HepG2 (cell line): ENCODE data around the gene ST6GALNAC2. TPM values are rescaled to one million over a fixed set of nuclear protein-coding genes. Genes with fewer than 3 reads are reported as not detected.
A peak's percentile ranks its signal among the peaks of the same experiment; 100 is the strongest.

Source experiments
- AKAP8 ChIP-seq: sonication (generic); formaldehyde crosslinking; IDR thresholded peaks from 2 replicates; pipeline ENCODE4 v1.5.1; 2020; ENCODE audit warnings: mild to moderate bottlenecking, missing genetic modification reagents
- CBX5 ChIP-seq: sonication (generic); formaldehyde crosslinking; IDR thresholded peaks from 2 replicates; pipeline ENCODE4 v1.4.0; 2020; ENCODE audit warnings: missing genetic modification reagents, borderline replicate concordance
- KLF6 ChIP-seq: IDR thresholded peaks from 2 replicates; pipeline ENCODE4 v1.8.0; 2016; ENCODE audit warnings: missing biosample characterization, missing genetic modification reagents
- KLF9 ChIP-seq: IDR thresholded peaks from 2 replicates; pipeline ENCODE4 v1.6.1; 2016; ENCODE audit warnings: low read depth
- NFKBIZ ChIP-seq: IDR thresholded peaks from 2 replicates; pipeline ENCODE4 v1.6.1; 2018; ENCODE audit warnings: missing genetic modification reagents, missing compliant biosample characterization
- NONO ChIP-seq, 2 experiments: fragments of 450-650 bp in 1 of 2; sonication (generic) in 1 of 2; formaldehyde crosslinking in 1 of 2; IDR thresholded peaks in 1 of 2; conservative IDR thresholded peaks in 1 of 2; 2 replicates each; pipeline versions ENCODE4 v1.6.1 to v1.8.0; 2017 to 2022; ENCODE audit warnings: mild to moderate bottlenecking in 1 of 2, missing genetic modification reagents in 1 of 2, moderate library complexity in 1 of 2
- RCOR2 ChIP-seq: IDR thresholded peaks from 2 replicates; pipeline ENCODE4 v1.6.1; 2016; ENCODE audit warnings: missing biosample characterization, missing genetic modification reagents
- TEAD3 ChIP-seq: optimal IDR thresholded peaks from 2 replicates; pipeline ENCODE3; 2016; ENCODE audit warnings: borderline replicate concordance
- ZFP82 ChIP-seq: sonication (generic); formaldehyde crosslinking; IDR thresholded peaks from 2 replicates; pipeline ENCODE4 v1.5.1; 2020; ENCODE audit warnings: mild to moderate bottlenecking, missing genetic modification reagents, borderline replicate concordance
- ZNF430 ChIP-seq: sonication (generic); formaldehyde crosslinking; IDR thresholded peaks from 2 replicates; pipeline ENCODE4 v1.9.0; 2021; ENCODE audit warnings: mild to moderate bottlenecking, missing genetic modification reagents
- ZNF740 ChIP-seq: sonication (generic); formaldehyde crosslinking; IDR thresholded peaks from 2 replicates; pipeline ENCODE4 v1.4.0; 2020; ENCODE audit warnings: missing genetic modification reagents
- ZNF772 ChIP-seq: sonication (generic); formaldehyde crosslinking; IDR thresholded peaks from 2 replicates; pipeline ENCODE4 v1.5.0; 2020; ENCODE audit warnings: mild to moderate bottlenecking, missing genetic modification reagents
- ZNF790 ChIP-seq: sonication (generic); formaldehyde crosslinking; IDR thresholded peaks from 2 replicates; pipeline ENCODE4 v1.8.0; 2022; ENCODE audit warnings: missing genetic modification reagents, mild to moderate bottlenecking, borderline replicate concordance
- ZNF800 ChIP-seq: sonication (generic); formaldehyde crosslinking; IDR thresholded peaks from 2 replicates; pipeline ENCODE4 v1.4.0; 2020; ENCODE audit warnings: missing genetic modification reagents
- ZSCAN29 ChIP-seq: sonication (generic); formaldehyde crosslinking; conservative IDR thresholded peaks from 2 replicates; pipeline ENCODE4 v1.4.0; 2020; ENCODE audit warnings: mild to moderate bottlenecking, missing genetic modification reagents
- polyA plus RNA-seq, 8 experiments: library from polyadenylated mRNA; depleted of rRNA in 3 of 8; stranded (reverse) in 7 of 8; unstranded in 1 of 8; fragments of >200 nt; fragmentation: Illumina TruSeq in 4 of 8; extraction: Trizol in 4 of 8; gene quantifications; 2 replicates each; pipeline versions ENCODE4 v1.2.1 to v1.2.3, GENCODE V29; 2011 to 2016; ENCODE audit warnings: low read depth in 4 of 8, missing spikeins in 1 of 8, mixed read lengths in 1 of 8; ENCODE audit not compliant: insufficient read depth in 1 of 8
- total RNA-seq, 5 experiments: library from RNA; depleted of rRNA; stranded (reverse); fragments of >200 nt; fragmentation: Illumina TruSeq; extraction: Trizol; gene quantifications; 2 replicates each; pipeline ENCODE4 v1.2.3, GENCODE V29; 2016; ENCODE audit warnings: low read depth in 1 of 5
- TF ChIP-seq, protein P1 (sequence below): sonication (generic); formaldehyde crosslinking; IDR thresholded peaks from 2 replicates; pipeline ENCODE4 v1.4.0; 2020; ENCODE audit warnings: missing genetic modification reagents
- TF ChIP-seq, protein P2 (sequence below): sonication (generic); formaldehyde crosslinking; IDR thresholded peaks from 2 replicates; pipeline ENCODE4 v1.5.0; 2020; ENCODE audit warnings: mild to moderate bottlenecking, missing genetic modification reagents, borderline replicate concordance
- TF ChIP-seq, protein P3 (sequence below): sonication (generic); formaldehyde crosslinking; IDR thresholded peaks from 2 replicates; pipeline ENCODE4 v1.5.0; 2020; ENCODE audit warnings: missing genetic modification reagents, mild to moderate bottlenecking, borderline replicate concordance

Gene ST6GALNAC2
- total and polyA plus RNA-seq, 2 of the 13 experiments (the other 11 are each of a cell fraction or from before 2014, with no cell fraction given): 0.12 to 0.49 TPM

GRCh38 chr17:76524598-76525512, 60.8 kb downstream of the ST6GALNAC2 start (continued):
- no peak for TF ChIP-seq ZNF790
- TF ChIP-seq NONO (IDR thresholded peaks at IDR 0.05): no peak
- TF ChIP-seq NONO (CRISPR knock-in tag; conservative IDR thresholded peaks at IDR 0.05): peak; percentile 42; the same call in 1 of the 2 replicates
- TF ChIP-seq ZNF430 (CRISPR knock-in tag): no peak
- TF ChIP-seq ZFP82: no peak
- no peak for TF ChIP-seq ZNF800 (CRISPR knock-in tag)
- TF ChIP-seq ZNF772 (CRISPR knock-in tag): no peak
- TF ChIP-seq AKAP8 (CRISPR knock-in tag): no peak; the same call in 1 of the 2 replicates
- no peak; the same call in 1 of the 2 replicates for TF ChIP-seq ZNF740 (CRISPR knock-in tag)
- TF ChIP-seq NFKBIZ (CRISPR knock-in tag): no peak
- no peak for TF ChIP-seq KLF9 (CRISPR knock-in tag)
- TF ChIP-seq, protein P1, sequence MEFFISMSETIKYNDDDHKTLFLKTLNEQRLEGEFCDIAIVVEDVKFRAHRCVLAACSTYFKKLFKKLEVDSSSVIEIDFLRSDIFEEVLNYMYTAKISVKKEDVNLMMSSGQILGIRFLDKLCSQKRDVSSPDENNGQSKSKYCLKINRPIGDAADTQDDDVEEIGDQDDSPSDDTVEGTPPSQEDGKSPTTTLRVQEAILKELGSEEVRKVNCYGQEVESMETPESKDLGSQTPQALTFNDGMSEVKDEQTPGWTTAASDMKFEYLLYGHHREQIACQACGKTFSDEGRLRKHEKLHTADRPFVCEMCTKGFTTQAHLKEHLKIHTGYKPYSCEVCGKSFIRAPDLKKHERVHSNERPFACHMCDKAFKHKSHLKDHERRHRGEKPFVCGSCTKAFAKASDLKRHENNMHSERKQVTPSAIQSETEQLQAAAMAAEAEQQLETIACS (CRISPR knock-in tag): no peak
- peak; percentile 47 for TF ChIP-seq TEAD3 (CRISPR knock-in tag)
- TF ChIP-seq, protein P2, sequence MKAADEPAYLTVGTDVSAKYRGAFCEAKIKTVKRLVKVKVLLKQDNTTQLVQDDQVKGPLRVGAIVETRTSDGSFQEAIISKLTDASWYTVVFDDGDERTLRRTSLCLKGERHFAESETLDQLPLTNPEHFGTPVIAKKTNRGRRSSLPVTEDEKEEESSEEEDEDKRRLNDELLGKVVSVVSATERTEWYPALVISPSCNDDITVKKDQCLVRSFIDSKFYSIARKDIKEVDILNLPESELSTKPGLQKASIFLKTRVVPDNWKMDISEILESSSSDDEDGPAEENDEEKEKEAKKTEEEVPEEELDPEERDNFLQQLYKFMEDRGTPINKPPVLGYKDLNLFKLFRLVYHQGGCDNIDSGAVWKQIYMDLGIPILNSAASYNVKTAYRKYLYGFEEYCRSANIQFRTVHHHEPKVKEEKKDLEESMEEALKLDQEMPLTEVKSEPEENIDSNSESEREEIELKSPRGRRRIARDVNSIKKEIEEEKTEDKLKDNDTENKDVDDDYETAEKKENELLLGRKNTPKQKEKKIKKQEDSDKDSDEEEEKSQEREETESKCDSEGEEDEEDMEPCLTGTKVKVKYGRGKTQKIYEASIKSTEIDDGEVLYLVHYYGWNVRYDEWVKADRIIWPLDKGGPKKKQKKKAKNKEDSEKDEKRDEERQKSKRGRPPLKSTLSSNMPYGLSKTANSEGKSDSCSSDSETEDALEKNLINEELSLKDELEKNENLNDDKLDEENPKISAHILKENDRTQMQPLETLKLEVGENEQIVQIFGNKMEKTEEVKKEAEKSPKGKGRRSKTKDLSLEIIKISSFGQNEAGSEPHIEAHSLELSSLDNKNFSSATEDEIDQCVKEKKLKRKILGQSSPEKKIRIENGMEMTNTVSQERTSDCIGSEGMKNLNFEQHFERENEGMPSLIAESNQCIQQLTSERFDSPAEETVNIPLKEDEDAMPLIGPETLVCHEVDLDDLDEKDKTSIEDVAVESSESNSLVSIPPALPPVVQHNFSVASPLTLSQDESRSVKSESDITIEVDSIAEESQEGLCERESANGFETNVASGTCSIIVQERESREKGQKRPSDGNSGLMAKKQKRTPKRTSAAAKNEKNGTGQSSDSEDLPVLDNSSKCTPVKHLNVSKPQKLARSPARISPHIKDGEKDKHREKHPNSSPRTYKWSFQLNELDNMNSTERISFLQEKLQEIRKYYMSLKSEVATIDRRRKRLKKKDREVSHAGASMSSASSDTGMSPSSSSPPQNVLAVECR (CRISPR knock-in tag): no peak; the same call in 1 of the 2 replicates
- peak; percentile 73; the same call in 1 of the 2 replicates for TF ChIP-seq RCOR2 (CRISPR knock-in tag)
- peak; percentile 31; the same call in 1 of the 2 replicates for TF ChIP-seq CBX5 (CRISPR knock-in tag)
- TF ChIP-seq KLF6 (CRISPR knock-in tag): peak; percentile 11; the same call in 1 of the 2 replicates
- TF ChIP-seq, protein P3, sequence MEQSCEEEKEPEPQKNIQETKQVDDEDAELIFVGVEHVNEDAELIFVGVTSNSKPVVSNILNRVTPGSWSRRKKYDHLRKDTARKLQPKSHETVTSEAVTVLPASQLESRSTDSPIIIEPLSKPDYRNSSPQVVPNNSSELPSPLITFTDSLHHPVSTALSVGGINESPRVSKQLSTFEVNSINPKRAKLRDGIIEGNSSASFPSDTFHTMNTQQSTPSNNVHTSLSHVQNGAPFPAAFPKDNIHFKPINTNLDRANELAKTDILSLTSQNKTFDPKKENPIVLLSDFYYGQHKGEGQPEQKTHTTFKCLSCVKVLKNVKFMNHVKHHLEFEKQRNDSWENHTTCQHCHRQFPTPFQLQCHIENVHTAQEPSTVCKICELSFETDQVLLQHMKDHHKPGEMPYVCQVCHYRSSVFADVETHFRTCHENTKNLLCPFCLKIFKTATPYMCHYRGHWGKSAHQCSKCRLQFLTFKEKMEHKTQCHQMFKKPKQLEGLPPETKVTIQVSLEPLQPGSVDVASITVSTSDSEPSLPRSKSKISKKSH (CRISPR knock-in tag): peak; percentile 92
- no peak for TF ChIP-seq ZSCAN29 (CRISPR knock-in tag)
